HL-60/S4 (cell line): ENCODE measurements around the gene POMT1.
"Not testable (repeated sequence)": the region's sequence is repeated elsewhere in the genome, so short reads cannot be mapped to it uniquely, and the experiment has no call there.

Experiments
- in situ Hi-C: fragments of 300-500 bp; cut with MboI; formaldehyde crosslinking; loops from 2 replicates; pipeline ENCODE4 v1.14.3; 2022; ENCODE audit warnings: low sequenced_read_pairs

Gene POMT1

GRCh38 chr9:131523451-131524435, 21.0 kb downstream of the POMT1 start:
- in situ Hi-C loops, result no loop called here

DNA sequence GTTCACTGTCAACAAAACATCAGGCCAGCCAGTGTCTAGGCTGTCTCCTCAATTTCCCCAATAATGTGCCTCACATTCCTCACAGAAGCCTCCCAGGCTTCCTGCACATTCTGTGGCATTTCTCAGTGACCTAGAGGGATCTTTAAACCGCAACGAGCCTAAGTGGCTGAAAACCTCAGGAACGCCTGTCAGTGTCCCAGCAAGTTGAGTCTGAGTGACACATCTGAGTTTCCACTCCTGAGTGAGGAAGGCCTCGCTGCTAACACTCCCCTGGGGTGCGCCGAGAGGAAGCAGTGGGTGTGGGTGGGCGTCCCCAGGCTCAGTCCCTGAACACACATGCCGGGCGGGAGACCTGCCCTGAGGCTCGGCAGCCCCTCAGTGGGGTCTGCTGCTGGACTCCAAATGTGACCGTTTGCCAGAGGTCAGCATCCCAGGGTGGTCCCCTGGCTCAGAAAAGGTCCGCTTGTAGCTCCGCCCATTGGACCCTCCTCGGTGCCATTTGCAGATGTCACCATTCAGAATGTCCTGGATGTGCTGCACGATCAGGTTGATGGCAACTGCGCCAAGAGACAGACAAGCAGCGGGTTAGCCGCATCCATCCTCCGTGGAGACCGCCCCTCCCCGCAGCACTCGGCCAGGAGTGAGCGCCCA, 22.1 kb downstream of the POMT1 start:
- in situ Hi-C loops, result no loop called here

GRCh38 chr9:131525643-131526565, 23.2 kb downstream of the POMT1 start:
- in situ Hi-C loops, result no loop called here

- in situ Hi-C loops, result no loop called here
These were observed 25.5 kb downstream of the POMT1 start for GRCh38 chr9:131528186-131528585.

GRCh38 chr9:131528886-131529505, 26.3 kb downstream of the POMT1 start:
- in situ Hi-C loops, result no loop called here

DNA sequence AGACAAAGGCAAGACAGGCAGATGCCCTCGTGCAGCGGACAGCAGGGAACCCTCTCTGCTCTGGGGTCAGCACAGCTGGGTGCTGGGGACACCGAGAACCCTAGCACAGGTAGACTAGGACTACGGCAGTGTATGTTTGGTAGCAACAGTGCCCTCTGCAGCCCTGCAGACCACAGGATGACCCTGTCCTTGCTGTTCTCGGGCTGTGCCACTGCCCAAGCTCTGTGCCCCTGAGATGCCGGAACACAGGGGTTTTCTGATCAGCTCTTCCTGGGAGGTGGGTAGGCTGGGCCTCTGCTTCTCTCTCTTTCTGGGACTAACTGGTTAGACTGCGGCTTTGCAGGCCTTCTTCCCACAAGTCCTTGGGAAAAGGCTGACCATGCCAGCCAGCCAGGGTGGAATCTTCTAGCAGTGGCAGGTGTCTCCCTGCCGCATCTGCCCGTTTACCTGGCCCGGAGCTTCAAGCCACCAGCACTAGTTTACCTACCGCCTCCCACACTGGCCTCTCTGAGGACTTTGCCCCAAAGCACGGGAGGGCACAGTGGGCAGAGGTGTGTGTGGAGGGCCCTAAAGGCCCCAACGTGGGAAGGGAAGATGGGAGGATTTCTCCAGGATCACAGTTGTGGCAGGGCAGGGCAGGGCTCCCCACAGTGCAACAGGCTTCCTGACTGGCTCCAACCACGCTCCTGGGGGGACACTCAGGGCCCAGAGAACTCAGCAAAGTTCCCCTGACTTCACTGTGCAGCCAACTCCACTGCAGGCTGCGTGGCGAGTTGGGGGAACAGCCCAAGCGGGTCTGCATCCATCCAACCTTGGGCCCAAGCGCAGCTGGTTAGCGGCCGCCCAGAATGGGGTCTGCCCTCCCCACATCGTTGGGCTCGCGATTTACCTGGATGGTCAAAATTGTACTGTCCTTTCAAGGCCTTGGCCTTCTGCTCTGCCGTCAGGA, 27.2 kb downstream of the POMT1 start:
- in situ Hi-C loops, result no loop called here

DNA sequence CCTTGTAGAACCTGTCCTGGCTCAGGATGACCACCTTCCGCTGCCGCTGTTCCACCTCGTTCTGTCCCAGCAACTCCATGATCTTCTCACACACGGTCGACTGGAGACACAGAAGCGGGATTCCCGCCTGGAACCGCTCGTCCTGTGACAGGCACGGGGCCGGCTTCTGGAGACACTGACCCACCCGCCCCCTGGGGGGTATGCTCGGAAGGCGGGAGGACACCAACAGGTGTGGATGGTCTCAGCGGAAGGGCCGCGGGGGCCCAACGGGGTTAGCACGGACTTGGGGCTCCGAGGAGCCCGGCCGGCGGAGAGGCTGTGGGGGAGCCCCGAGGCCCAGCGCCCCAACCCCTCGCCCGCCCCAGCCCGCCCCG, 27.8 kb downstream of the POMT1 start:
- in situ Hi-C loops, result no loop called here

DNA sequence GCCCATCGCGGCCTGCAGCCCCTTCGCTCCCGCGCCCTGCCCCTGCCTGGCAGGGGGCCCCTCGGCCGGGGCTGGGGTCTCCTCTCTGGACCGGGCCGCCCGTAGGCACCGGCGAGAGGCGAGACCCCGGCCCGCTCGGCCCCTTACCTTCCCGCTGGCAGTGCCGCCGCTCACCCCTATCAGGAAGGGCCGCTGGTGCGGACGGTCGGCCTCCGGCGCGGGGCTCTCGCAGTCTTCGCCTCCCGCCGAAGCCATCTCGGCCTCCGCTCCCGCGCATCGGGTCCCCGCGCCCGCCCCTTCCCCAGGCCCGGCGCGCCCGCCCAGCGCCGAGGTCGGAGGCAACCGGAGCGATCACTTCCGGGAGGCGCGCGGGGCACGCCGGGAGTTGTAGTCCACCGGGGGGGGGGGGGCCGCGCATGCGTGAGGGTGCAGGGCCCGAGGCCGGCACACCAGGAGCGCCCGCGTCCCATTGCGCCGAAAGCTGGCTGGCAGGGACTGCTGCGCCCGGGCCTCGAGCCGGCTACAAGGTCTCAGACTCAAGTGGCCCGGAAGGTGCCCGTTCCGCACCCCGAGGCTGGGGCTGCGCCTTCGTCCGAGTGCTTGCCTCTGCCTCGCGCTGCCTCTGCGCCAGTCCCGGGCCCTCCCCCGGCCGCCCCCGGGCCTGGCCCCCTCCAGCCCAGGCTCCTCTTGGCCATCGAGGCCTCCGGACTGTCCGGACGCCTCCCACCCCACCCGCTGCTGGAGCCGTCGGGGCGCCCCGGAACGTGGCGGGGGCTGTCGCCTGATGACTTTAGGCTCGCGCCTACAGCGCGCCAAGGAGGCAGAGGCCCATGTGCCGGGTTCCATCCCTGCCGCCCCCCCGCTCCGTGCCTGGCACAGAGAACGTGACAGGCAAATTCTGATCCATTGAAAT, 28.5 kb downstream of the POMT1 start, which contains the start of gene UCK1:
Gene UCK1 (minus strand): TSS at position 344 of the 913 bp plus-strand sequence. CDS start 89 bp downstream, at position 255.
- in situ Hi-C loops, result no loop called here

GRCh38 chr9:131534721-131535237, 32.1 kb downstream of the POMT1 start:
- in situ Hi-C loops, result no loop called here

GRCh38 chr9:131537946-131538345, 35.2 kb downstream of the POMT1 start:
- in situ Hi-C loops, result no loop called here

DNA sequence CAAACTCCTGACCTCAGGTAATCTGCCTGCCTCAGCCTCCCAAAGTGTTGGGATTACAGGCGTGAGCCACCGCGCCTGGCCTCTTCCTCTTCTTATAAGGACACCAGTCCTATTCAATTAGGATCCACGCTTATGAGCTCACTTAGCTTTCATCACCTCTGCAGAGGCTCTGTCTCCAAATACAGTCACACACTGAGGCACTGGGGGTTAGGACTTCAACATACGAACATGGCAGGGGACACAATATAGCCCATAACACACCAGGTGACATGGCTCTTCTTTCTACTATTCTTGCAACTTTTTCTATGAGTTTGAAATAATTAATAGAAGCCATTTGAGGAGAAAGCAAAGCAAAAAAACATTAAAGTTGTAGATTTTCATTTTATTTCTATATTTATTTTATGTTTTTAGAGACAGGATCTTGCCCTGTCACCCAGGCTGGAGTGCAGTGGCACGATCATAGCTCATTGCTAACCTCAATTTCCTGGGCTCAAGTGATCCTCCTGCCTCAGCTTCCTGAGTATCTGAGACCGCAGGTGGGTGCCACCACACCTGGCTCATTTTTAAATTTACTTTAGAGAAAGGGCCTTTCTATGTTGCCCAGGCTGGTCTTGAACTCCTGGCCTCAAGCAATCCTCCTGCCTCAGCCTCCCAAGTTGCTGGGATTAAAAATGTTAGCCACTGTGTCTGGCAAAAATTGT, 36.7 kb downstream of the POMT1 start:
- in situ Hi-C loops, result no loop called here

DNA sequence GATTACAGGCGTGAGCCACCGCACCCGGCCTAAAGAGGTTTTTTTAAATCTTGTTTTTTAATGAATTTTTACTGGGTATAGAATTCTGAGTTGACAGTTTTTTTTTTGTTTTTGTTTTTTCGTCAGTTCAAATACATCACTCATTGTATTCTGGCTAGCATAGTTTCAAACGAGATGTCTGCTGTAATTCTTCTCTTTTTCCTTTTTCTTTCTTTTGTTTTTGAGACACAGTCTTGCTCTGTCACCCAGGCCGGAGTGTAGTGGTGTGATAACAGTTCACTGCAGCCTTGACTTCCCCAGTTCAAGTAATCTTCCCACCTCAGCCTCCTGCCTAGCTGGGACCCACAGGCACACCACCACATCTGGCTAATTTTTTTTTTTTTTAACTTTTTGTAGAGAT, 40.4 kb downstream of the POMT1 start:
- in situ Hi-C loops, result no loop called here

DNA sequence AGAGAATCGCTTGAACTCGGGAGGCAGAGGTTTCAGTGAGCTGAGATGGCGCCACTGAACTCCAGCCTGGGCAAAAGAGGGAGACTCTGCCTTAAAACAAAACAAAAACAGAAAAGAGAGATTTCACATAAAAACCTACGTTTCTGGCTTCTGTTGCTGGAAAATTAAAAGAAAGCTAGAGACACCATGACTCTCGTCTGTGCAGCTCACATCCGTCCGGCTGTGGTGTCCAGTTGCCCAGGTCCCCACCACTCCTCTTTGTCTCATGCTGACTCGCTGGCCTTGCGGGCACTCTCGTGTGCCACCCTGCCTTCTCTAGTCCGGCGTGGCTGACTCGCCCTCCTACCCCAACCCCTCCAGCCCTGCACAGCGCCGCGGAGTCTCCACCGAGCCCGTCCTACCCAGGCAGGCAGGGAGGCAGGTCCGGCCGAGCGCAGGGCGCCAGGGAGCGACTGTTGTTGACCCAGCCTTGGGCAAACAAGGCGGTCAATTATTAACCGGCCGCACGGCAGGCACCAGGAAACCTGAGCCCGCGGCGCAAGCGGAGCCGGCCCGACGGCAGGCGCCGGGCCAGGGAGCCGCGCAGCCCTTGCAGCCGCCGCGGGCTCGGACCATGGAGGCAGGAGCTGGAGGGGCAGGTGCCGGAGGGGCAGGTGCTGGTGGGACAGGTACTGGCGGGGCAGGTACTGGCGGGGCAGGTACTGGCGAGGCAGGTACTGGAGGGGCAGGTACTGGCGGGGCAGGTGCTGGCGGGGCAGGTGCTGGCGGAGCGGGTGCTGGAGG, 42.5 kb downstream of the POMT1 start, which contains the start of gene PRRT1B:
Gene PRRT1B (plus strand): TSS at position 521 of the 783 bp plus-strand sequence. CDS start 93 bp downstream, at position 614.
- in situ Hi-C loops, result no loop called here

GRCh38 chr9:131545786-131546335, 43.1 kb downstream of the POMT1 start:
- in situ Hi-C loops, result no loop called here

GRCh38 chr9:131546336-131547084, 43.8 kb downstream of the POMT1 start:
- in situ Hi-C loops, result no loop called here

- in situ Hi-C loops, result not testable (repeated sequence)
These were observed 46.5 kb downstream of the POMT1 start for GRCh38 chr9:131549186-131549585.
